GM21528 (cell line): ENCODE measurements around the gene KIAA1217.

ENCODE experiments used
- ATAC-seq: cut with Tn5 transposase; IDR thresholded peaks from one replicate; pipeline ENCODE4 v1.9.1; 2021; ENCODE audit warnings: mild to moderate bottlenecking, moderate library complexity; ENCODE audit not compliant: unreplicated experiment, low FRiP score

KIAA1217 gene

DNA sequence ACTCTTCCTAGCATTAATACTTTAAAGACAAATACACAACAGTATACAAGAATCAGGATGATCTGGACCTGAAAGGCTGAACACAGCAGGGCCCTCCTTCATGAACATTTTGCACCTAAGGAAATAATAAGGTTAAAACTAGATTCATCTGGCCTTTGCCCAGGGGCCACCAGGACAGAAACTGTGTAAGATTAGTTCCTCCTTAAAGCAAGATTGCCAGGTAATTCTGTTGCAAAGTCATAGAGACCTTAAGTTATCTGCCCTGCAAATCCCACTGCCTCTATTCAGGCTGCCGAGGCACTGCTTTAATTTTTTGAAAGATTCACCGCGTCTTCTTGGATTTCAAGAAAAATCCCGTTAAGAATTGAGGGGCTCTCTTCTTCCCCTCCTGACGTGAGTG is 1.6 kb upstream of the KIAA1217 start:
- ATAC-seq = no peak

DNA sequence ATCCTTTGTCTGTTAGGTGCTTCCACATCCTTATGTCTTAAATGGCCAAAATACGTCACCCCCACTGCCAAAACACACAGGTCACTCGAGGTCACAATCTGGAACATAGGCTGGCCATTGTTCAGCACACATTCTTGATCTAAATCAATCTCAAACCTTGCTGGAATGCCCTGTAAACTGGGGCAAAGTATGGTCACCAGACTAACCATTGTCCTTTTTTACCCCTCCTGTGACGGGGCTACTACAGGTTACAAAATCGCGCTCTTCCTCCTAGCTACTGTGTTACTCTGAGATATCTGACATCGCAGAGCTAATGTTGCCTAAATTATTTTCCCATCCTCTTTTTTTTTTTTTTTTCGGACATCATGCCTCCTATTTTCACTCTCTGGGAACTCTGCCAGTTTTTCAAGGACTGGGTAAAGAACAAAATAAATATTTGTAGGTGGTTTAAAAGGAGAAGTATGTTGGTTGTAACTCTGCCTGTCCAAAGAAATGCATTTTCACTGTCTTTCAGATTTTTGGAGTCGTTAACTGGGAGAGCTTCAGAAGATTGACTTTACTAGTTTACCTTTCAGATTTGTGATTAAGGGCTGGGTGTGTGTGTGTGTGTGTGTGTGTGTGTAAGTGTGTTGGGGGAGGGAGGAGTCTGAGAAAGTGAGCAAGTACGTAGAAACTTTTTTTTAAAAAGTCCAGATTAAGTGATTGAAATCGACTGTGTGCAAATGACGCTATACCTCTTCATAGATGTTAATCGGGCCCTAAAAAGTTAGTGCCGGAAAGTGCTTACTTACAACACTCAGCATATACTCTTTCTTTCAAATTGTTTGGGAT is 942 bp upstream of the KIAA1217 start:
- no peak for ATAC-seq

DNA sequence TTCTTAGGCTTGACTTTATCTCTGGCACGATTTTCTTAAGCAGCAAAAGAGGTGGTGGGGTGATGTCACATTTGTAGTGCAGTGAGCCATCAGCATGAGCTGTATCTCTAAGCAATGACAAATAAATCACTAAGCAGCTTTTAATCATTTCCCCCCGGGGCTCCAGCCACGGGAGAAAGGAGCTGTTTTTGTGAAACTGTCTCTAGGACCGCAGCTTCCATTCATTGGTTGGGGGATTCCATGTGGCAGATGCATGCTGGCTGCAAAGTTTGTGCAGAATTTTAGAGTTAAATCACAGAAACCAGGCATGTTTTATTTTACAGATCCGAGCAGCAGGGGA is 464 bp downstream of the KIAA1217 start:
- ATAC-seq = peak; percentile 41

DNA sequence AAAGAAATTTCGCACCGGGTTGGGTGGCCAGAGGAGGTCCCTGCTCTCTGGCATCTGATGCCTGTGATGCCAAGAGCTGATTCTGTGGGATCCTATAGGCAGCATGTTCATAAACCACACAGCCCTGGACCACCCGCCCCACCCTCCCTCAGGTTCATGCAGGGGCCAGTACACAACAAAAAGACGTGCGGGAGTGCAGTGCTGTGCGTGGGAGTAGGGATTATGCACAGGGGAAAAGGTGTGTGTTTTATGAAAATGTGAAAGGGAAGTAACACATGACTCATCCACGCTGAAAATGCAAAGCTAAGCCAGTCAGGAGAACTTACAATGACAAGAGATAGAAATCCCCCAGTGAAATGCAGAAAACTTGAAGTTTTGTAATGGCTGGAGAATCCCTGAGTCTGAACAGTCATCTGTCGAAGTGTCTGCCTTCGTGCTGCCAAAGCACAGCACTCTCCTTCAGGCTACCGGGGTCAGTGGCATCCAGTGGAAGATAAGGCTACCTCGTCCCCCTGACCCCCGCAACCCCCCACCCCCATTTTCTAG is 1.1 kb downstream of the KIAA1217 start:
- peak; percentile 66 for ATAC-seq

DNA sequence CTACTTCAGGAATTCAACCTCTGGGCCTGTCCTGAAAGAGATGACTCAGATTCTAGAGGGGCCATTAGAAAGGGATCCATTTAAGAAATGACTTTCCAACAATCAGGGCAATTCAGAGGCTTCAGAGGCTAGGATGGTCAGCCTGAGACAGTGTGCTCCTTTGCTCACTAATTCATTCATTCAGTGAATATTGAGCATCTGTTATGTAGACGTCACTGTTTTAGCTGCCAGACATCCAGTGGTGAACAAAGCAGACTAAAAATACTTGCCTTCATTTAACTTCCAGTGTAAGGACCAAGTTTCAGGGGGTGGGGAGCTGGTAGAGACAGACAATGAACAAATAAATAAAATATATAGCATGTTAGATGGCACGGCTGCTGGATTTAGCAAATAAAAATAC is 1.6 kb downstream of the KIAA1217 start:
- ATAC-seq = no peak

DNA sequence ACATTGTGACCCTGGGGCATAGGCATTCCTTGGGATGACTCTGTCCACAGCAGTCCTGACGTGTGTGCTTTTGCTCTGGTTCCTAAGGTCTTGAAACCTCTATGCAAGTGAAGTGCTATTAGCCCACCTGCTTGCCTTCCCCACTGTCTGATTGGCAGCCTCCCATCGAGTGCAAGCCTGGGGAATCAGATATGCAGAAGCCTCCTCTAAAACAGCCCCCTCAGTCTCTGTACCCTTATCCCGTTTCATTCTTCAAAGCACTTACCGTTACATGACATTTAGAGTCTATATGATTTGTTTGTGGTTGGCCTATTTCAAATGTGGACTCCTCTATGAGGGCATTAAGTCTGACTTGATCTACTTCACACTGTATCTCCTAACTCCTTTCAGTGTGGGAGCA is 4.3 kb downstream of the KIAA1217 start:
- no peak for ATAC-seq

DNA sequence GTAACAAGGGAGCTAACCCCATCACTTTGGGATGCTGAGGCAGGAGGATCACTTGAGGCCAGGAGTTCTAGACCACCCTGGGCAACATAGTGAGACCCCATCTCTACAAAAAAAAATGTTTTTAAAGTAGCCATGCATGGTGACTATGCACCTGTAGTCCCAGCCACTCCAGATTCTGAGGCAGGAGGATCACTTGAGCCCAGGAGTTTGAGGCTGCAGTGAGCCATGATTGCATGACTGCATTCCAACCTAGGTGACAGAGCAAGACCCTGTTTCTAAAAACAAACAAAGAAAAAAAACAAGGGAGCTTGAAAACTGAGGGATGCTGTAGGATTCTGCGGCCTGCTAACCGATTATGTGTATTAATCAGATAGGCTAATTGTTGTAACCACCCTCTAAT is 4.9 kb downstream of the KIAA1217 start:
- ATAC-seq = no peak

DNA sequence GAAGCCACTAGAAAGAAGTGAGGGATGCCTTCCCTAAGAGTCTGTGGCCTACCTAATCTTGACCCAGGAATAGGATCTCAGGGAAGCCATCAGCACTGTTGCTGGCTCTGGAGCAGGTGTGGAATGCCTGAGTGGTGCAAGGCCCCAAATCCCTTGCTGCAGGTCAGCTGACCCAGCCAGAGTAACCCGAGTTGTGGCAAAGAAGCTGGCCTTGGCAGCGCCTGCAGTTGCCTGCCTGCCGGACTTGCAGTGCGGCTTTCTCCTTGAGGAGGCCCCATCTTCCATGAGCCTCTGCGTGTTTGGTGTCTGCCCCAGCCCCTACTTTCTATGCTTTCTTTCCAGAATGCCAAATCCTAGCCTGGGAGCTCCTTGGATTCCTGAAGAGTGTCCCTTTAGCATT is 5.8 kb downstream of the KIAA1217 start:
- ATAC-seq = no peak

DNA sequence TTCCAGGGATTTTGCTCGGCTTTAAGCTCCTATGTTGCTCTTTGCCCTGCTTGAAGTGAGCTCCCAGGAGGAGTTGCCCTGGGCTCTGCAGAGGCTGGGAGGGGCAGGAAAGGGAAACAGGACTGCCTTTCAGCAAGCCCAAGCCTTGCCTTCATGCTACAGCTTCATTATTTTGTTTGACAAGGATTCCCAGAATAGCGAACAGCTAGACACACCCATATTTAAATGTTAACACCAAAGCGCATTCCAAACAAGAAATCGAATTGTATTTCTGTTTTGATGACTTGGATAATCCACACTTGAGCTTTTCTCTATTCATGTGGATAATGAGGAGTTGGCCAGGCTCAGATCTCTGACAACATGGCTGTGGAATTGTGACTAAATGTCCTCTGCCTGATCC is 6.3 kb downstream of the KIAA1217 start:
- ATAC-seq = no peak

DNA sequence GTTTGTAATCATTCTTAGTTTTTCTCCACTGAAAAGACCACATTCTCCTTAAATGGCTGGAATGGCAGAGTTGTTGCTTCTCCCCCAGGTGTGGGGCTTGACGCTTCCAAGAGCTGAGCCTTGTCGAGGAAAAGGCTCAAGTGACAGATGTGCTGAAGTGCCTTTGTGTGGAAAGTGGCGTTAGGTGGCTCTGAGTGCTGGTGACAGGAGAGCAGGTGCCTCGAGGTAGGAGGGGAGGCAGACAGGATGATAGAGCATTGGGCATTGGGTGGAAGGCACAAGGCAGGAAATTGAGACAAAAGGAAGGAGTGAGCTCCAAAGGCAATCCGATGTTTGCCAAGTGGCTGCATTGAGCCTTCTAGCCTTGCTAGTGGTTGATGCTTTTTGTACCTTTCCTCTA is 6.7 kb downstream of the KIAA1217 start:
- ATAC-seq = no peak

DNA sequence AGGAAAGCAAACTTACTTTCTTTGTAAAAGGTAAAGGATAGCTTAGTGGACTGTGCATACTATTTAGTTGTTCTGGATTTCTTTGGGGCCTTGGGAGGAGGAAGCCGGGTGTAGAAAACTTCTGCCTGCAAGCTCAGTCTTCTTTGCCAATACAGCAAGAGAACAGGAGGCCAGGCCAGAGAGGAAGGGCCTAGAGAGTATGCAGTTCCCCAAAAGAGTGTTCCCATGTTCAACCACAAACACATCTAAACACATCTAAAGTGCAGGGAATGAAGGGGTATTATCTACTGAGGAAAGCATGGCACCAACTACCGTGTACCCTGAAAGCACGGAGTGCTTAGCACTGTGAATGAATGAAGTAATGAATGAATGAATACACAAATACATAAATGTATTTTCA is 11.0 kb downstream of the KIAA1217 start:
- no peak for ATAC-seq

DNA sequence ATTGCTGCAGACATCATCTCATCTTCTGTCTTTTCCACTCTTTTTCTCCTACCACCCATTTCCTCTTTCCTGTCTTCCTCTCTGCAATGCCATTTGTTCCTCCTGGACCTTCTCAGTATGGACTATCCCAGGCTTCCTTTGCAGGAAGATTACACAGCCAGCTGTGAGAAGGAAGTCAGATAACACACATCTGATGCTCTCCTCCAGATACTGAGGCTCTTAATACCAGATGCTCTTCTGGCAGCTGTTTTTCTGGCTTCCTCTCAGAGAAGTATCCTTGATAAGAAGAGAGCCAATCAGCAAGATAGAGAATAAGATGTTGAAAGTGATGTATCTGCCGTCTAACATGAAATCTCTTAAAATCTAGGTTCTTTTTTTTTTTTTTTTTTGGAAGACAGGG is 14.4 kb downstream of the KIAA1217 start:
- no peak for ATAC-seq

DNA sequence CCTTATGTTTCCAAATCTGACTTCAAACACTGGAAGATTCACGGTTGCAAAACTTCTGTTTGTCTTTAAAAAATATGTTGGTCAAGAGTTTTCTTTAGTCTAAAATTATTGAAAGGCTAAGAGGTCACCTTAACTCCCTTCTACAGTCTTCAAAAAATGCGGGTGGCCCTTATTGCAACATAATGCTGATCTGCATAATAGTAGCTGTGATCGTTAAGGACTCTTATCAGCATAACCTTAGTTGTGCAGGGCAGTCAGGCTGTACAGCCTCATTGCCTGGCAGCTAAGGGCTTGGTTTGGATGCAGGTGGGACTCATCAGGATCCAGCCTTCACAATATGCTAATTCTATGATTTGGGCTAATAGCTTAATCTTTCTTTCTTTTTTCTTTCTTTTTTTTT is 15.0 kb downstream of the KIAA1217 start:
- no peak for ATAC-seq

DNA sequence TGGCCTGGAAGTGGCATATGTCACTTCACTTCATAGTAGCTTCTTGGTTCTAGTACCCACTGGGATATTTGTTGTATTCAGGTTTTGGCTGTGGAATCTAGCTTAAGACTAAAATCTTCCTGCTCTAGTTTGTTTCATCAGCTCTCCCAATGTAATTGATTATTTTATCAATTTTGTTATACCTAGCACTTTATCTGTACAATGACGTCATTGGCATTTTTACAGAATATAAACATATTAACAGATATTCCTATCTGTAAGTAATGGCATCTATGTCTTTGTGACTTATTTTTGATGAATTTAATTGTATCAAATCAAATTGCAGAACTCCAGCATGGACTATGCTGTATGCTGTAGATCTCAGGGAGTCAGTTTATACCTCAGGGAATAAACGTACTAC is 19.7 kb downstream of the KIAA1217 start:
- no peak for ATAC-seq

DNA sequence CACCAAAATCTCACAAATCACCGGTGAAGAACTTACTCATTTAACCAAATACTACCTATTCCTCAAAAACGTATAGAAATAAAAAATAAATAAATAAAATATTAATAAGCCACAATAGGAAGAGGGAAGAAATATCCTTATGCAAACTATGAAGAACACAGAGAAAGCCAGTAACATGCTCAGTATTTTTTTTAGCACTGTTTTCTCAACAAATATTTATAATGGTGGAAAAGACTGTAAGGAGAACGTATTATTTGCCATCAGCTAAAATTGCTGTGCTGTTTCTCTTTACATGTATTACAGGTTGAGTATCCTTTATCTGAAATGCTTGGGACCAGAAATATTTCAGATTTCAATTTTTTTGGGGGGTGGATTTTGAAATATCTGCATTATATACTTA is 21.0 kb downstream of the KIAA1217 start:
- ATAC-seq = no peak

DNA sequence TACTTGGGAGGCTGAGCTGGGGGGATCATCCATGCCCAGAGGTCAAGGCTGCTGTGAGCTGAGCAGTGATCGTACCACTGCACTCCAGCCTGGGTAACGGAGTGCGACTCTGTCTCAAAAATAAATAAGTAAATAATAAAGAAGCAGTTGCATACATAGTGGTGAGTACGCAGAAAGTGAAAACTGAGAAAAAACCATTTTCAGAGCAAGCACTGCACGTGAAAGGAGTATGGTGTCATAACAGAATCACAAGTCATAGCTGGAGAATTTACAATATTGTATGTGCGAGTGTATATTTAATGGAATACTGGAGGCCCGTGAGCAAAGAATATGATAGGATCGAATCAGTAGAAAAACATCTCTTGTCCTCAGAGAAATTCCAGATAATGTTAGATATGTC is 22.3 kb downstream of the KIAA1217 start:
- ATAC-seq = no peak

DNA sequence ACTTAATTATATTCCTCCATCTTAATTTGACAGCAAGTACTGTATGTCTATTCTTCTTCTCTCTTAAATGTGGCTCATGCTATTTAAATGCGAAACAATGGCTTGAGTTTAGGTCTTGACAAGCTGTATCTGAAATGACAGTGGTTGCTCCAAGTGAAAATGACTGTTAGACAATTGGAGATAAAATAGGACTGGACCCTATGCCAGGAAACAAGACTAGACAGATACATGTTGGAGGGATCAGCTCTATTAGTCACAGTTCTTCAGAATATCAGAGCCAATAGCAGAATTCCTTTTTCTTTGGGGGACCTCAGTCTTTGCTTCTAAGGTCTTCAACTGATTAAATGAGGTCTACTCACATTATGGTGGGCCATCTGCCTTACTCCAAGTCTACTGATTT is 25.8 kb downstream of the KIAA1217 start:
- ATAC-seq = no peak

DNA sequence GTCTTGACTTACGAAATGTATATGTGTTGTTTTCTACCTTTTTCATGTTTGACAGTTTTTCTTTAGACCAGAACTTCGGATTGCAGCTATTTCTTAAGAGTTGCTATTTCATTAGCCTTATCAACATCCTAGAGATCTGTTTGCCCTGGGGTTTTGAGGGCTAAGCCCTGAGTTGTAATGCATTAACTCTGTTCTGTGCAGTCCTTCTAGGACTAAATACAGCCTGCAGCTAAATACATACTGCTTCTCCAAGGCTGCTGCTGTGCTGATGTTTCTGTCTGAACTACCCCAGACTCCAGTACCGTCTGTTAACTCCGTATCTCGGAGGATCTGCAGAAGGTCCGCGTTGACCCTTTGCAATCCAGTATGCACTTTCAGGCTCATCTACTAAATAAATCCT is 26.5 kb downstream of the KIAA1217 start:
- ATAC-seq = no peak

DNA sequence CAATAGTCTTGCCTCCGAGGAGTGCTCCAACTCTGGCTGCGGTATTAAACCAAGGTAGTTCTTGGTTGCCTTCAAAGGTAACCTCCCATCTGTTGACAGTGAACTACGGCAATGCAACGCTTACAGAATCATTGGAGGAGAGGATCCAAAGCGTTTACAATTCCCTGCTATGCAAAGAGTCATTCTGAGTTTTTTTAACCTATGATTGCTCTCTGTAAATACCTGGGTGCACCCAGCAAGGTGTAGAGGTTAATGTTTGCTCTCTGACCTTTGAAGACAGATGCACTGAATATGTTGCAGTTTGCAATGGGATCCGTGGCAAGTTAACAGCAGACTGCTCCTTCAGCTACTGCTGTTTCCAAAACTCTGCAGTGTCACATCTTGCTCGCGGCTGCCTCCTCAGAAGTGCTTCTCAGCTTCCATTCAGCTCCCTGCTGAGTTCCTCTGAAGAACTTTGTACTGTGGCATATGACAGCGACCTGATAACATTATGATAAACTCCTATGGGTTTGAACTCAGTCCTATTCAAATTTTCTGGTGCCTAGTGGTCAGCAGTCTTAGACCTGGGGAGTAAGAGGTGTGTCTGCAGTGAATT is 29.0 kb downstream of the KIAA1217 start:
- no peak for ATAC-seq

DNA sequence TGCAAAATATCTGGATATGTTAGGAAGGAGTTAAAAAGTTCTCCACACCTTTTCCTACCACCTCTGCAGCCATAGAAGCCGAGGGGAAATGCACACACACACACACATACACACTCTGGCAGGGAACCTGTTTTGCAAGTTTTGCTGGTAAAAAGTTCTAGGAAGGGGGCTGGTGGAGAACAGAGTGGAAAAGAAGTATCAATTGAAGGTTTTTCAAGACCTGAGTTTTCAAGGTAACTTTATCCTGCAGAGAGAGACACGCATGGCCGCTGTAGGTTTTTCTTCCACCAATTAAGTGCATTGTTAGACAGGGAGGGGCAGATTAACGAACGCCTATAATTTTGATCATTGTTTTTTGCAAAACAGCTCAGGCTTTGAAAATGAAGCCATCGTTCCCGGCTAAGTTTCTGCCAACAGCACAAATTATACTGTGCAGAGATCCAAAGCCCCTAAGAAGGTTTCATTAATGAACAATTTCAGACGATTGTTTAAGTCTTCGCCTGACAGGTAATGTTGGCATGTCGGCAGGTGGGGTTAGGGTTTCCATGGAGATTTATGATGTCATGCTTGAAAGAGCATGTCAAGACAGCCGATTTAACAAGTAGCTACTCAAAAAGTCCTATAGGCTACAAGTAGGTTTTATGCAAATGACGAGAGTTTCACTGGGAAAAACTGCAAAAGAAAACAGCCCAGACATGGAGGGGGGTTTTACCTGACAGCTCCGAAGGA is 29.7 kb downstream of the KIAA1217 start:
- ATAC-seq = no peak

DNA sequence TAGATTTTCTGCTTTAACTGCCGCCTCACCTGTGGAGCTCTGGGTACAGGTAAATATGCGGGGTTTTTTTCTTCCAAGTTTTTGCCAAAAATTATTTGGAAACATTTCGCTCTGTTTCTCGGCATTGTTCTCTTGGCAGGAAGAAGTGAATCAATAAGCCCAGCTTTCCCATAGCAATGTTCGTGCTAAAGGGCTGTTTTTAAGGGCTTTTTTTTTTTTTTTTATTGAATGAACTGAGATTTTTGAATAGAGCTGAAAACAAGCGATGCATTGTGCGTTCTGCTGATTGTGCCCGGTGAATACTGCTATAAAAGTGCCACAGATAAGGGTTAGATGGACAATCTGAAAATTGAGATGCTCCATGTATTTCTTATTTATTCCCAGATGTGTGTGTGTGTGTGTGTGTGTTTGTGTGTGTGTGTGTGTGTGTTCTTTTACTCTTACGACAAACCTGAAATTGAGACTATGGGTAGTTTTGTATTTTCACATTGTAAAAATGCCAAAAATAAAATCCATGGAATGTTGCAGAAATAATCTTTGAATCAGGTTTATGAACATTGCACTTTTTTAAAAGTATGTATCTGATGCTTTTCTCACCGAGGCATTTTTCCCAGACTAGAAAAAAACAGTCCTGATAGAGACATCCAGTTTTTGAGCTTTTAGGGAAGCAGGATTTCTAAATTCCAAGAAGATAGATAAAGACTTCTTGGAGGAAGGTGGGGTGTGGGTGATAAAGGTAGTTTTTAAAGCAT is 30.5 kb downstream of the KIAA1217 start:
- no peak for ATAC-seq
